NB4 (cell line): ENCODE results near the gene ATAD1.

ENCODE experiments used
- POLR2A ChIP-seq: IDR thresholded peaks from 2 replicates; pipeline ENCODE4 v1.6.1; 2011; ENCODE audit warnings: mild to moderate bottlenecking; ENCODE audit not compliant: insufficient read length; ENCODE audit errors: extremely low read depth
- TF ChIP-seq, protein P1 (sequence below): IDR thresholded peaks from one replicate; pipeline ENCODE4 v1.5.1; 2012; ENCODE audit warnings: low read depth, low read length
- TF ChIP-seq, protein P2 (sequence below): IDR thresholded peaks from 2 replicates; pipeline ENCODE4 v1.6.1; 2011; ENCODE audit warnings: low read depth, low read length

DNA sequence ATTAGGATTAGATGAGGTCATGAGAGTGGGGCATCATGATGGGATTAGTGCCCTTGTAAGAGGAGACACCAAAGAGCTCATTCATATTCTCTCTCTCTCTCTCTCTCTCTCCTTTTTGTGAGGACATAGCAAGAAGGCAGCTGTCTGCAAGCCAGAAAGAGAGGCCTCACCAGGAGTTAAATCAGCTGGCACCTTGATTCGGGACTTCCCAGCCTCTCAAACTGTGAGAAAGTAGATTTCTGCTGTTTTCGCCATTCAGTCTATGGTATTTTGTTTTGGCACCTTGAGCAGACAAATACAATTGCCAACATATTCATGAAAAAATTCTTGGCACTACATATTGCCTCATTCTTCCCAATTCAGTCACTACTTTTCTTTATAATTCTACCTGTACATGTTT, 20.6 kb upstream of the ATAD1 start:
- no peak for TF ChIP-seq POLR2A
- TF ChIP-seq, protein P1, sequence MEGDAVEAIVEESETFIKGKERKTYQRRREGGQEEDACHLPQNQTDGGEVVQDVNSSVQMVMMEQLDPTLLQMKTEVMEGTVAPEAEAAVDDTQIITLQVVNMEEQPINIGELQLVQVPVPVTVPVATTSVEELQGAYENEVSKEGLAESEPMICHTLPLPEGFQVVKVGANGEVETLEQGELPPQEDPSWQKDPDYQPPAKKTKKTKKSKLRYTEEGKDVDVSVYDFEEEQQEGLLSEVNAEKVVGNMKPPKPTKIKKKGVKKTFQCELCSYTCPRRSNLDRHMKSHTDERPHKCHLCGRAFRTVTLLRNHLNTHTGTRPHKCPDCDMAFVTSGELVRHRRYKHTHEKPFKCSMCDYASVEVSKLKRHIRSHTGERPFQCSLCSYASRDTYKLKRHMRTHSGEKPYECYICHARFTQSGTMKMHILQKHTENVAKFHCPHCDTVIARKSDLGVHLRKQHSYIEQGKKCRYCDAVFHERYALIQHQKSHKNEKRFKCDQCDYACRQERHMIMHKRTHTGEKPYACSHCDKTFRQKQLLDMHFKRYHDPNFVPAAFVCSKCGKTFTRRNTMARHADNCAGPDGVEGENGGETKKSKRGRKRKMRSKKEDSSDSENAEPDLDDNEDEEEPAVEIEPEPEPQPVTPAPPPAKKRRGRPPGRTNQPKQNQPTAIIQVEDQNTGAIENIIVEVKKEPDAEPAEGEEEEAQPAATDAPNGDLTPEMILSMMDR, result no peak
- TF ChIP-seq, protein P2, sequence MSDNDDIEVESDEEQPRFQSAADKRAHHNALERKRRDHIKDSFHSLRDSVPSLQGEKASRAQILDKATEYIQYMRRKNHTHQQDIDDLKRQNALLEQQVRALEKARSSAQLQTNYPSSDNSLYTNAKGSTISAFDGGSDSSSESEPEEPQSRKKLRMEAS, result no peak
